HepG2 (cell line): ENCODE measurements around the gene BTN1A1. TPM values are rescaled to one million over a fixed set of nuclear protein-coding genes. Genes with fewer than 3 reads are reported as not detected.

ENCODE experiments used
- CC2D1A ChIP-seq: sonication (generic); formaldehyde crosslinking; IDR thresholded peaks from 2 replicates; pipeline ENCODE4 v1.8.1; 2023; ENCODE audit warnings: mild to moderate bottlenecking, missing genetic modification reagents
- ELK4 ChIP-seq: sonication (generic); formaldehyde crosslinking; IDR thresholded peaks from 2 replicates; pipeline ENCODE4 v1.9.0; 2021; ENCODE audit warnings: missing genetic modification reagents, borderline replicate concordance
- FOXK2 ChIP-seq: fragments of 450-650 bp; IDR thresholded peaks from 2 replicates; pipeline ENCODE4 v1.6.1; 2016
- HDAC1 ChIP-seq: sonication (generic); formaldehyde crosslinking; IDR thresholded peaks from 2 replicates; pipeline ENCODE4 v1.5.1; 2020; ENCODE audit warnings: mild to moderate bottlenecking, missing genetic modification reagents
- KDM6A ChIP-seq: IDR thresholded peaks from 2 replicates; pipeline ENCODE4 v1.6.1; 2016; ENCODE audit warnings: low read depth
- MAX ChIP-seq: IDR thresholded peaks from 2 replicates; pipeline ENCODE4 v1.6.1; 2012; ENCODE audit warnings: inconsistent platforms
- PATZ1 ChIP-seq: sonication (generic); formaldehyde crosslinking; IDR thresholded peaks from 2 replicates; pipeline ENCODE4 v1.4.0; 2020; ENCODE audit warnings: missing genetic modification reagents
- PAWR ChIP-seq: sonication (generic); formaldehyde crosslinking; IDR thresholded peaks from 2 replicates; pipeline ENCODE4 v1.4.0; 2020; ENCODE audit warnings: missing genetic modification reagents, mild to moderate bottlenecking, borderline replicate concordance
- PLRG1 ChIP-seq: fragments of 450-650 bp; conservative IDR thresholded peaks from 2 replicates; pipeline ENCODE4 v1.6.1; 2016
- SNAPC2 ChIP-seq: sonication (generic); formaldehyde crosslinking; IDR thresholded peaks from 2 replicates; pipeline ENCODE4 v1.8.1; 2022; ENCODE audit warnings: mild to moderate bottlenecking, missing genetic modification reagents
- SYNCRIP ChIP-seq: fragments of 200-400 bp; formaldehyde crosslinking; IDR thresholded peaks from 2 replicates; pipeline ENCODE4 v1.6.1; 2018; ENCODE audit warnings: mild to moderate bottlenecking, low read depth, low read length; ENCODE audit not compliant: insufficient read depth
- XRCC5 ChIP-seq: fragments of 200-400 bp; formaldehyde crosslinking; optimal IDR thresholded peaks from 2 replicates; pipeline ENCODE3; 2017; ENCODE audit warnings: mild to moderate bottlenecking, low read length
- ZBTB43 ChIP-seq: sonication (generic); formaldehyde crosslinking; conservative IDR thresholded peaks from 2 replicates; pipeline ENCODE4 v1.4.0; 2020; ENCODE audit warnings: missing genetic modification reagents
- ZBTB7B ChIP-seq: sonication (generic); formaldehyde crosslinking; IDR thresholded peaks from 2 replicates; pipeline ENCODE4 v1.4.0; 2020; ENCODE audit warnings: missing genetic modification reagents
- ZFX ChIP-seq: sonication (generic); formaldehyde crosslinking; IDR thresholded peaks from 2 replicates; pipeline ENCODE4 v1.4.0; 2020; ENCODE audit warnings: mild to moderate bottlenecking, low read depth, missing genetic modification reagents, moderate library complexity
- ZHX1 ChIP-seq: sonication (generic); formaldehyde crosslinking; IDR thresholded peaks from 2 replicates; pipeline ENCODE4 v1.8.1; 2022; ENCODE audit warnings: low read depth, mild to moderate bottlenecking, missing genetic modification reagents
- ZNF276 ChIP-seq: sonication (generic); formaldehyde crosslinking; IDR thresholded peaks from 2 replicates; pipeline ENCODE4 v1.4.0; 2020; ENCODE audit warnings: mild to moderate bottlenecking, low read depth, missing genetic modification reagents
- ZNF33A ChIP-seq: sonication (generic); formaldehyde crosslinking; IDR thresholded peaks from 2 replicates; pipeline ENCODE4 v1.5.1; 2020; ENCODE audit warnings: missing genetic modification reagents, mild to moderate bottlenecking, moderate library complexity, borderline replicate concordance
- ZNF563 ChIP-seq: sonication (generic); formaldehyde crosslinking; IDR thresholded peaks from 2 replicates; pipeline ENCODE4 v1.8.0; 2022; ENCODE audit warnings: mild to moderate bottlenecking, moderate library complexity, missing genetic modification reagents
- ZNF678 ChIP-seq: sonication (generic); formaldehyde crosslinking; IDR thresholded peaks from 2 replicates; pipeline ENCODE4 v1.4.0; 2020; ENCODE audit warnings: mild to moderate bottlenecking, missing genetic modification reagents
- ZNF772 ChIP-seq: sonication (generic); formaldehyde crosslinking; IDR thresholded peaks from 2 replicates; pipeline ENCODE4 v1.5.0; 2020; ENCODE audit warnings: mild to moderate bottlenecking, missing genetic modification reagents
- polyA plus RNA-seq, 8 experiments: library from polyadenylated mRNA; depleted of rRNA in 3 of 8; stranded (reverse) in 7 of 8; unstranded in 1 of 8; fragments of >200 nt; fragmentation: Illumina TruSeq in 4 of 8; extraction: Trizol in 4 of 8; gene quantifications; 2 replicates each; pipeline versions ENCODE4 v1.2.1 to v1.2.3, GENCODE V29; 2011 to 2016; ENCODE audit warnings: low read depth in 4 of 8, missing spikeins in 1 of 8, mixed read lengths in 1 of 8; ENCODE audit not compliant: insufficient read depth in 1 of 8
- total RNA-seq, 5 experiments: library from RNA; depleted of rRNA; stranded (reverse); fragments of >200 nt; fragmentation: Illumina TruSeq; extraction: Trizol; gene quantifications; 2 replicates each; pipeline ENCODE4 v1.2.3, GENCODE V29; 2016; ENCODE audit warnings: low read depth in 1 of 5

Gene BTN1A1
- total and polyA plus RNA-seq, 2 of the 13 experiments (the other 11 are each of a cell fraction or from before 2014, with no cell fraction given) = 0.04 TPM; not detected in 1

- TF ChIP-seq PATZ1 (CRISPR knock-in tag) (peak; percentile 85), SYNCRIP (no peak), ELK4 (CRISPR knock-in tag) (no peak), KDM6A (CRISPR knock-in tag) (no peak), FOXK2 (peak; percentile 37; the same call in 1 of the 2 replicates), SNAPC2 (CRISPR knock-in tag) (0 out of 2 replicates have a peak, but pooled peaks have one; percentile 24), HDAC1 (CRISPR knock-in tag) (peak; percentile 19; the same call in 1 of the 2 replicates), ZNF772 (CRISPR knock-in tag) (no peak), ZNF563 (CRISPR knock-in tag) (peak; percentile 2; the same call in 1 of the 2 replicates), ZNF276 (CRISPR knock-in tag) (no peak), PLRG1 (no peak), PAWR (CRISPR knock-in tag) (no peak), ZNF33A (0 out of 2 replicates have a peak, but pooled peaks have one; percentile 77), ZNF678 (no peak; the same call in 1 of the 2 replicates), XRCC5 (peak; percentile 12), ZBTB7B (peak; percentile 8; the same call in 1 of the 2 replicates), ZFX (CRISPR knock-in tag) (peak; percentile 85), ZHX1 (CRISPR knock-in tag) (no peak), ZBTB43 (CRISPR knock-in tag) (no peak; the same call in 1 of the 2 replicates), CC2D1A (CRISPR knock-in tag) (no peak), MAX (no peak)
These were observed 42.8 kb upstream of the BTN1A1 start (continued) for GRCh38 chr6:26457264-26457805.
